NCI-H2196 treated with DMSO at 0.1 percent for 48 hours (cell line): Measurements from ENCODE around the gene VWA8.
A peak's percentile ranks its signal among the peaks of the same experiment; 100 is the strongest.
"Not testable (repeated sequence)": the region's sequence is repeated elsewhere in the genome, so short reads cannot be mapped to it uniquely, and the experiment has no call there.

ENCODE experiments used
- DNase-seq: peaks from one replicate; lab custom pipeline; 2025; ENCODE audit not compliant: unreplicated experiment; lab: John Stamatoyannopoulos, UW

VWA8 gene

GRCh38 chr13:41751734-41752445 lies 209.0 kb downstream of the VWA8 start:
- DNase-seq: no peak

GRCh38 chr13:41751277-41751676 lies 209.6 kb downstream of the VWA8 start:
- DNase-seq: no peak

GRCh38 chr13:41746259-41746658 lies 214.7 kb downstream of the VWA8 start:
- no peak for DNase-seq

GRCh38 chr13:41745496-41745895 lies 215.4 kb downstream of the VWA8 start:
- DNase-seq: not testable (repeated sequence)

- DNase-seq: no peak
Measured at GRCh38 chr13:41742917-41743552, 217.9 kb downstream of the VWA8 start.

- DNase-seq: no peak
Measured at GRCh38 chr13:41740479-41740878, 220.4 kb downstream of the VWA8 start.

- no peak for DNase-seq
Measured at GRCh38 chr13:41722684-41723535, 238.0 kb downstream of the VWA8 start.

- DNase-seq: no peak
Measured at GRCh38 chr13:41720839-41721561, 239.9 kb downstream of the VWA8 start.

GRCh38 chr13:41716236-41716635 lies 244.7 kb downstream of the VWA8 start:
- DNase-seq: no peak

GRCh38 chr13:41713405-41713804 lies 247.5 kb downstream of the VWA8 start:
- DNase-seq: no peak

- no peak for DNase-seq
Measured at GRCh38 chr13:41710771-41711170, 250.1 kb downstream of the VWA8 start.

- no peak for DNase-seq
Measured at GRCh38 chr13:41709511-41709910, 251.4 kb downstream of the VWA8 start.

- no peak for DNase-seq
Measured at GRCh38 chr13:41708713-41709112, 252.2 kb downstream of the VWA8 start.

GRCh38 chr13:41707194-41707821 lies 253.6 kb downstream of the VWA8 start:
- DNase-seq: no peak

- DNase-seq: no peak
Measured at GRCh38 chr13:41706152-41706551, 254.8 kb downstream of the VWA8 start.

GRCh38 chr13:41702540-41702939 lies 258.4 kb downstream of the VWA8 start:
- no peak for DNase-seq

GRCh38 chr13:41701676-41702075 lies 259.2 kb downstream of the VWA8 start:
- no peak for DNase-seq

GRCh38 chr13:41700790-41701310 lies 260.1 kb downstream of the VWA8 start:
- DNase-seq: peak; percentile 14

GRCh38 chr13:41699759-41700158 lies 261.1 kb downstream of the VWA8 start:
- DNase-seq: no peak

GRCh38 chr13:41697578-41697977 lies 263.3 kb downstream of the VWA8 start:
- DNase-seq: no peak
